Renal cortex interstitium (tissue), 11 donors: Measurements from ENCODE around the gene CNOT6L. TPM values are rescaled to one million over a fixed set of nuclear protein-coding genes. Genes with fewer than 3 reads are reported as not detected.
"Not testable (repeated sequence)": the region's sequence is repeated elsewhere in the genome, so short reads cannot be mapped to it uniquely, and the experiment has no call there.

Experiments
- DNase-seq, 11 donors: peaks; one replicate each; pipeline ENCODE4 v3.0.0-alpha.2; 2013; ENCODE audit warnings: low read depth in 9 of 11, low spot score in 4 of 11; ENCODE audit errors: extremely low read depth in 1 of 11
- polyA plus RNA-seq, 3 donors: library from polyadenylated mRNA; unstranded; fragments of 120-200 nt; gene quantifications; one replicate each; pipeline ENCODE4 v1.2.1, GENCODE V29; 2013; ENCODE audit not compliant: insufficient read length in 3 of 3

CNOT6L gene
- polyA plus RNA-seq, 3 donors: 32.8 to 39.7 (median 38.9) TPM

GRCh38 chr4:77740480-77740879 lies 78.7 kb downstream of the CNOT6L start:
- DNase-seq: no peak

- no peak for DNase-seq
Observed at GRCh38 chr4:77734928-77735327, 84.2 kb downstream of the CNOT6L start.

DNA sequence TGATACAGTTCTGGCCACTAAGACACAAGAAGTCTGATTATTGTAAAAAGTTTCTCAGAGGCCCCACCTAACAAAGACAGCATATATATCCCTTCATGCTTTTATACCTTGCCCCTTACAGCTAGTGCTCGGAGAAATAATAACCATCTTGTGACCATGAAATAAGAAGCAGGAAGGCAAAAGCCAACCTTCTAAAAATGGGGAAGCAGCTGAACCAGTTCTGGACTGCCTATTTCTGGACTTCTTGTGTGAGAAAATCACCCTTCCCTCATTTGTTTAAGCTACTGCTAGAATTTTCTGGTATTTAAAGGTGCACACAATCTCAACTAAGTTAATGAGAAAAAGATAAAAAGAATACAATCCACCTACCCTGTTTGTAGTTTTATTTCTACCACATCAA lies 87.5 kb downstream of the CNOT6L start:
- DNase-seq: no peak

DNA sequence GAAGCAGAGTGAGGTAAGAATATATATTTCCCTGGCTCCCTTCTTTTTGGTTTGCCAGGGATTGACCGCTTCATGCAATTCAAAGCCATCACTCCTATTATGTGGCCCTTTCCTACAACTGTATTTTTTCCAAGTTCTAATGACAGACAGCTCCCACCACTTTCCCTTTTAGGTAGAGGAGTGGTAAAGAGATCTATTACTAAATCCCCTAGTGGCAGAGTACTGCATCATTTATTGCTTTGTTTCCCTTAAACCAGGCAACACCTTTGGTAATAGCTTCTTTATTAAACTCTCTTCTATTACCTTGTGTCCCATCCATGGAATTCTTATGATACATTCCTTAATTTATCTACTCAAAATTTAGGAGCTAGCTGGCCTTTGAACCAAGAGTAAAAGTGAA lies 90.7 kb downstream of the CNOT6L start:
- DNase-seq: no peak

DNA sequence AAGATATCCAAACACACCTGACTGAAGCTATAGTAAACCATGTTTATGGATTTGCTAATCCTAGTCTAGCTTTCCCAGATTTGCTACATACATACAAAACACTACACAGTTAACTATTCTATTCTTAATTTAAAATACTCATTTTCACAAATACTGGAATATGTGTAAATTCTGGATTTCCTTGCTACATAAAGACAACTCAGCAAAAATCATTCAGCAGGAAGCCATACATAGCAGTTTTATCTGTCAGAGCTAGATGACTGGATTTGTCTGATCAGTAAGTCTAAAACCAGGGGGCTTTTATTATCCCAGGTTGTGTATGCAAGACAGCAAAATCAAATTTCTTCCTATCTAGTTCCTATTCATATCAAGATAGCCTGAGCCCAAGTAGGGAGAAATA lies 98.1 kb downstream of the CNOT6L start:
- no peak for DNase-seq

- not testable (repeated sequence) for DNase-seq
Observed at GRCh38 chr4:77718500-77718899, 100.7 kb downstream of the CNOT6L start.

- no peak for DNase-seq
Observed at GRCh38 chr4:77715414-77716290, 103.5 kb downstream of the CNOT6L start.

DNA sequence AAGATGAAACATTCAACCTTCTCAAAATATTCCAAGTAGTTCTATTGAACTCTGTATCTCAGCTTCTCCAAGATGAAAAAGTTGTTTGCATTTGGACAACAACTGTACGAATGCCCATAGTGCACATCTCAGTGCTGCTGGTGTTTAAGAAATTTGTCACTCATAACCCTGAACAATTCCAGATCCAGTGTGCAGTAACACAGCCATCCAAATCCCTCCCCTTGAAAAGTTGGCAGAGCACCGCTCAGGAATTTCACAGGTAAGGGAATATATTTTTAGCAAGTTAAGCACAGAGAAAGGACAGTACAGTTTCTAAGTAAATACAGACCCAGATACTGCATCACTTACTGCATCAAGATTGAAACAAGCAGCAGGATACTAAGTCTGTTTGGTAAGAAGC lies 104.7 kb downstream of the CNOT6L start:
- no peak for DNase-seq

- no peak for DNase-seq
Observed at GRCh38 chr4:77713884-77714283, 105.3 kb downstream of the CNOT6L start.

DNA sequence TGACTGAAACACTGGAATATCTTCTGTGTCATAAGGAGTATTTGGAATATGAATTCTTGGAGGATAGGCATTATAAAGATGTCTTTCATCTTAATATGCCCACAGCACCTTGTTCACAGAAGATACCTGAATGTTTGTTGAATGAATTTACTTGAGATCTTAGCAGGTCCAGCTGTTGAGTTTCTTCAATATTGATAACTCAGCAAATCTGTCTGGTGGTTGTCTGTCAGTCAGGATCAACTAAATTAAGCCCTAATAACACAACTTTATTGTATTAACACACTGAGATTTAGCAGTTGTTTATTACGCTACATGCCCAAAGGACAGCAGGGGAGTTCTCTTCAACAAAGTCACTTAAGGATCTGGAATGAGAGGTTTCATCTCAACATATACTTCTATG lies 106.5 kb downstream of the CNOT6L start:
- no peak for DNase-seq

DNA sequence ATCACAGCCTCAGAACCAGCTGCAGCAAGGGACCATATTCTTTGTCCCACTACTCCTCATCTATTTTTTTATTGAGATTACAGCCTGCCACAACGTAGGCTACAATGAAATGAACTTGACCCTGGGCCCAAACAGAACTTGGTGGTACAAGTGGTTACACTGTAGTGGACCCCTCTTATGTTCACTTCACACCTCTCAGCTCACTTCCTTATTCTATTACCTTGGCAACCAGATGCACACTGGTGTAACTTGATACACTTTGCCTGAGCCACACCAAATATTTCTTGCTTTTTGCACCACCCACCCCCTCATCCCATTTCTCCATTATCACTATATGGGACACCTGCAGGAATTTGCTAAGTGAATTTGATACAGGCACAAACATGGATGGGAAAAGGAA lies 107.7 kb downstream of the CNOT6L start:
- DNase-seq: no peak

DNA sequence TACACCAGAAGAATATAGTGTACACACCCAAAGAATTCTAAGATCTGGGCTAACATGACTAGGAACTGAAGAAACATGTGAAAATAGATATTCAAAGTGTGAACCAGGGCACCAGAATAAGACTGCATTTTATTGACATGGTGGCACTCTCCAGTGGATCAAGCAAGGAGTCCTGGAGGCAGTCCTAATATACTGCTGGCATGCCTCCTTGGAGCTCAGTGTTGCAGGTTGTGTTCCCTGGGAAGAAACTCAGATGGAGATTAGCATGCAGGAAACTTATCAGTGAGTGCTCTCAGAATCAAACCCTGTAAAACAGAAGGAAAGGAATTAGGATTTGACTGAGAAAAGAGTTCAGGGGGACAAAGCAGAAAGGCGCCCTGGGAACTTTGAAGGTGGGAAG lies 108.5 kb downstream of the CNOT6L start:
- DNase-seq: no peak

DNA sequence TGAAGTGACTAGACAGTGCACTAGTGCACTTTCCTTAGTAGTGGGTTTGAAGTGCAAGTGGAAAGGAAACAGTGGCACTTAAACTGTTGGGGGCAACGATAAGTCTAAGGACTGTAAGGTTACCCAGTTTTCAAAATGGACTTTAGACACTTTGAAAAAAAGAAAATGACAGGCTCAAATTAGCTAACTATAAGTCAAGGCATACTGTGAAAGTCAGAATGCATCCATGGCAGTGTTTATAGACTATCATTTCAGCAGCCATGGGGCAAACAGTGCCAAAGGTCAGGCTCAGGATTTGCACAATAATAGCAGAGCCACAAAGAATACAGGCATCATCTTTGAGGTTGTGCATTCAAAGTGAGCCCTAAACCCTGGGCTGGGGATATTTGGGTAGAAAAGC lies 109.1 kb downstream of the CNOT6L start:
- no peak for DNase-seq

DNA sequence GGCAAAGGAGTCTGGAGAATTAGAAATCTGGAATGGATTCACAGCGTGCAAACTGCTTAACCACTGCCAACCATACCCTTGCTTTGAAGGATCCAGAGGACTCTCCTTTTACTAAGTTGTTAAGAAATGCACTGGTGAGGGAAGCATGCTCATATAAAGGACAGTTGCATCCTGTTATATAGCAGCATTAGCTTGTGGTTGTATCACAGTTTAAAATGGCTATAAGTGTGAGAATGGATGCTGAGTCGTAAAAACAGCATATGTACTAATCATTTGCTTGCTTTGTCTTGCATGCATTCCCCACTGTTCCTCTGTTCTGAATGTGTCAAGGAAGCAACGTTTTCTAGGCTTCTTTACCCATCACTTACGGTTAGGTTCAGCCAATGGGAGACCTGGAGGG lies 112.5 kb downstream of the CNOT6L start:
- DNase-seq: no peak

GRCh38 chr4:77703666-77704065 lies 115.5 kb downstream of the CNOT6L start:
- DNase-seq: no peak

- no peak for DNase-seq
Observed at GRCh38 chr4:77701121-77701520, 118.0 kb downstream of the CNOT6L start.

- peak; percentile 55 to 87 (median 67) for DNase-seq
Observed at GRCh38 chr4:77699731-77700210, 119.4 kb downstream of the CNOT6L start.

DNA sequence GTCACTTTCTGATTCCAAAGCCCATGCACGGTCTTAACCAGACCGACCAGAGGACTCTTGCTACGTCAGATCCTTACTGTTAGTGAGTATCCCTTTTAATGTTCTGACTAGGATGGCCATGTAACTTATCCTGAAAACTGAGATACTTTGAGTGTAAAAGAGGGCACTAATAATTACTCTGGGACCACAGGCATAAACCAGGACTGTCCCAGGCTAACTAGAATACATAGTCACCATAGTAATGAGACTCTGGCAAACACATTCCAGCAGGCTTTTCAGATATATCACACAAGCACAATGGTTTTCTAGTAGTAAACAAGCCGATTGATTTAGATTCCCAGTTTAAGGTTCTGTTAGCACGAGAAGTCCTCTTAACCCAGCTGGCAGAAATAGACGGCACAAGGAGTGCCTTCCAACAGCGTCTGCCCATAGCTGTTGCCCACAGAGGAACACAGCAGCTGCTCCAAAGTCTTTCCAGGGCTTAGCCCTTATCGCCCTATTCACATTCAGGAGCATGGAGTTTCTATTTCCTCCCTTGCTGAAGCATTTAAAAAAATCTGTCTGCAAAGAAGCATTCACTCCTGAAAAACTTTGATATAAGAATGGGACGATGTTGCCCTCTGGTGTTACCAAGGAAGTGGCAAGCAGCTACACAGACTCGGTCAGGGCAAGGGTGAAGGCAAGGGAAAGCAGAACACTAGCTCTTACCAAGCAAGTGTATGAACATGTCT lies 121.1 kb downstream of the CNOT6L start:
- peak in 1 of 11 donors; percentile 31 for DNase-seq

GRCh38 chr4:77695774-77696173 lies 123.4 kb downstream of the CNOT6L start:
- peak in 1 of 11 donors; percentile 12 for DNase-seq

- DNase-seq: no peak
Observed at GRCh38 chr4:77692847-77693432, 126.2 kb downstream of the CNOT6L start.
